Articular chondrocyte of knee joint (primary cell): ENCODE measurements around the gene TBC1D21. TPM values are rescaled to one million over a fixed set of nuclear protein-coding genes. Genes with fewer than 3 reads are reported as not detected.

Experiments used
- total RNA-seq: library from RNA; depleted of rRNA; stranded (reverse); fragments of >200 nt; gene quantifications from 2 replicates; pipeline ENCODE4 v1.2.3, GENCODE V29; 2012

Gene TBC1D21
- total RNA-seq: not detected in 2 replicates

DNA sequence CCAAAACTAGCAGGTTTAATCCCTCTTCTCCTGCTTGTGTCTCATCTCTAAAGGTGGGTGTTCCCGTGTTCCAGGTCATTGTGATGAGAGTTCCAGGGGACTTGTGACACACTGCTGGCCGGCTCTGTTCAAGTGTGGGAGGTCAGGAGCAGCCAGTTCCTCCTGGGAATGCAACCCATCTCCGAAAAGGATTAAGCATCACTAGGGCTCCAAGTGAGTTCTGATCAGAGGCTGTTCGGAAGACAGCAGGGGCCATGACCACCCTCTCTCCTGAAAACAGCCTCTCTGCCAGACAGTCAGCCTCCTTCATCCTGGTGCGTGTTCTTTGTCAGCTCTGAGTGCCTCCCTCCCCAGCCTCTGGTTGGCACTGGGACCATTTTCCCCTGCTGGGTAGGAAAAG is at the start of gene TBC1D21:
Gene TBC1D21 (plus strand): TSS at position 109 of the 400 bp plus-strand sequence. CDS start 146 bp downstream, at position 255.

GRCh38 chr15:73926219-73927002 is 53.0 kb downstream of the TBC1D21 start, which contains the start of gene LOXL1:
TSS of gene LOXL1 (plus strand) at chr15:73926462. CDS start at chr15:73926784, 322 bp downstream.

Other genes with a start within 250 kb of the TBC1D21 start
- 138 and 161 TPM in 2 replicates for gene NPTN, start 240.2 kb upstream of the TBC1D21 start, total RNA-seq
- 101 and 125 TPM in 2 replicates for gene CD276, start 189.2 kb upstream of the TBC1D21 start, total RNA-seq
- gene INSYN1, start 120.2 kb upstream of the TBC1D21 start, total RNA-seq: 4.3 and 6.4 TPM in 2 replicates
- 157 and 171 TPM in 2 replicates for gene LOXL1, start 52.9 kb downstream of the TBC1D21 start, total RNA-seq
- gene STOML1, start 118.7 kb downstream of the TBC1D21 start, total RNA-seq: 10.3 and 12.4 TPM in 2 replicates
- gene PML, start 121.2 kb downstream of the TBC1D21 start, total RNA-seq: 22.9 and 28.4 TPM in 2 replicates
- gene GOLGA6A, start 209.0 kb downstream of the TBC1D21 start, total RNA-seq: 0.11 and 0.13 TPM in 2 replicates